ENCODE data around the gene BMS1. TPM values are rescaled to one million over a fixed set of nuclear protein-coding genes. Genes with fewer than 3 reads are reported as not detected.

Gene BMS1
- total and polyA plus RNA-seq, 5 experiments from 2014 or later: 9.4 to 19.6 (median 18.7) TPM

DNA sequence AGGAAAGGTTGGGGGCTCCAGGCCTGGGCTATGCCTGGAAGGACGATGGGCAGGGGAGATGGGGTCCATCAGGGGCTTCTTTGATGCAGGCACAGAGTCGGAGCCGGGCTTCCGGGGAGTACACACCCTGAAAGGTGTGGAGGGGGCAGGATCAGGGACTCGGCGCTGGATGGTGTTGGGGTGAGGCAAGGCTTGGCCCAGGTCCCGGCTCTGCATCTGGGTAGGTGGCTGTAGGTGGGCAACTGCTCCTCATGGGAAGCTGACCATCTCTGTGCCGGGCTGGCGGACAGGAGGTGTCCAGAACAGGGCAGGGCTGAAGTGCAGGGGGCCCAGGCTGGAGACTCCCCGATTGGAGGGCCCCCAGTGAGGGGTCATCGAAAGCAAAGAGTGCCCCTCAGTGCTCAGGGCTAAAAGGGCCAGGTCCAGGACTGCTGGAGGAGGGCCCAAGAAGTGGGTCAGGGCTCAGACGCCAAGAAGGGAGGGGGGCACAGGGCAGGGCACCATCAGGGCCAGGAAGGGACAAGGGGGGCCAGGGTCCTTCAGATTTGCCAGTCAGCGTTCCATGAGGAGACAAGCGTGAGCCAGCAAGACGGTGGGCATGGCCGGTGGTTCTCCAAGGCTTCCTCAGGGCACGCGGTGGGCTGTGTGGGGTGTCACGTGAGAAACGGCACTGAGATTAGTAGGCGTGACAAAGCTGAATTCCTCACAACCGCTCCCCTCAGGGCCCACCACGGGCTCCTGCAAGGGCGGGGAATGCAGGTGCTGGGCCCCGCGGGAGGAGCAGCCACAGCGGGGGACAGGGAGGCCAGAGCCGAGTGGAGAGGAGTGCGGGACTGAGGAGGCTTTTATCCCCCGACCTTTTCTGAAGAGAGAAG, 97.0 kb downstream of the BMS1 start:
- H3K9me3 Mint-ChIP-seq: peaks cover 4 to 23% (median 18%) of the 10 kb centered on the region in 9 donors
- no peaks in the 10 kb centered on the region for H3K4me1 Mint-ChIP-seq
- peaks cover 0 to 13% (median 4%) of the 10 kb centered on the region in 5 donors for H3K27me3 Mint-ChIP-seq
- peak overlapping the region in 1 of 10 donors; percentile 53 for H3K27ac Mint-ChIP-seq
- POLR2A ChIA-PET: no interaction called here
- ATAC-seq: no peak
- H3K4me3 Mint-ChIP-seq: no peak overlapping the region
- no peak for DNase-seq
- H3K36me3 Mint-ChIP-seq: peaks cover 0 to 17% (median 0%) of the 10 kb centered on the region in 3 donors

DNA sequence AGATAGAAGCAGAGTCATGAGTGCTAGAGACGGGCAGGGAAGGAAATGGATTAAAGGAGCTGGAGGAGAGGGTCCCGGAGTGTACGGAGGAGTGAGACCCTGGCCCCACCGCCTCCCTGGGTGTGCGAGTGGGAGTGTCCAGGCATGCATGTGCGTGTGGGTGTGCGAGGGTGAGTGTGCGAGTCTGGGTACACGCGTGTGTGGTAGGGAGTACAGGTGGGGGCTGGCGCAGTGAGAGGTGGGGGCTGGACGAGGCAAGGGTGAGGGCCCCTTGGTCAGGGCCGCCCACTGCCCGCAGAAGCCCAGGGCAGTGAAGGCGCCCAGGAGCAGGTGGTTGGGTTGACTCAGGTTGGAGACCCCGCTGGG, 97.6 kb downstream of the BMS1 start:
- peaks cover 4 to 23% (median 18%) of the 10 kb centered on the region in 9 donors for H3K9me3 Mint-ChIP-seq
- DNase-seq (no peak), ATAC-seq (no peak)
- H3K27me3 Mint-ChIP-seq: peaks cover 0 to 13% (median 4%) of the 10 kb centered on the region in 5 donors
- H3K36me3 Mint-ChIP-seq: peaks cover 0 to 17% (median 0%) of the 10 kb centered on the region in 3 donors
- H3K4me3 Mint-ChIP-seq: no peak overlapping the region
- no peaks in the 10 kb centered on the region for H3K4me1 Mint-ChIP-seq
- H3K27ac Mint-ChIP-seq: no peak overlapping the region
- POLR2A ChIA-PET: no interaction called here

DNA sequence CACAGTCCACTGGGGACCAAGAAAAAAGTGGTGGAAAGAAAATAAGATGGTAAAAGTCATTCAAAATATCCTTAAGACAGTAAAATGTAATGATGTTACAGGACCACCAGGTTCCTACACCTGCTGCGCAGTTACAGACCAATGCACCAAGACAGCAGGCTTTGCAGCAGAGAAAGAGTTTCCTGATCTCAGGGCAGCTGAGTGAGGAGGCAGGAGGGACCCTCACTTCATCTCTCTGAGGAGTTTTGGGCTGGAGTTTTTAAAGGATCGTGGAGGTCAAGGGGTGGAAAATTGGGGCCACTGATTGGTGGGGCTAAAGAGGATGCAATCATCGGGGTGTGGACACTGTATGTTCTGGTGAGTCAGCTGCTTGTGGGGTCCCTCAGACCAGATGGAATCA, 100.0 kb downstream of the BMS1 start:
- POLR2A ChIA-PET: no interaction called here
- Mint-ChIP-seq H3K9me3 (peaks cover 4 to 23% (median 19%) of the 10 kb centered on the region in 9 donors), H3K36me3 (peaks cover 0 to 17% (median 0%) of the 10 kb centered on the region in 3 donors), H3K27me3 (peaks cover 0 to 13% (median 4%) of the 10 kb centered on the region in 5 donors), H3K4me3 (no peak overlapping the region), H3K4me1 (no peaks in the 10 kb centered on the region), H3K27ac (no peak overlapping the region)
- no peak for ATAC-seq
- no peak for DNase-seq

Other genes with a start within 250 kb of the BMS1 start
- 10 to 100 TPM; 64.4 to 64.6 TPM for gene ZNF33B, start 144.2 kb upstream of the BMS1 start, total RNA-seq
- gene ZNF33B, start 144.2 kb upstream of the BMS1 start, polyA plus RNA-seq: 10 to 100 TPM in 1 of 3 donors, 1 to 10 TPM in 2; 6.9 to 12.9 (median 9.7) TPM

All from naive thymus-derived CD8-positive, alpha-beta T cell (primary cell).